ENCODE measurements around the gene TRIM9.
A peak's percentile ranks its signal among the peaks of the same experiment; 100 is the strongest.

TRIM9 gene

DNA sequence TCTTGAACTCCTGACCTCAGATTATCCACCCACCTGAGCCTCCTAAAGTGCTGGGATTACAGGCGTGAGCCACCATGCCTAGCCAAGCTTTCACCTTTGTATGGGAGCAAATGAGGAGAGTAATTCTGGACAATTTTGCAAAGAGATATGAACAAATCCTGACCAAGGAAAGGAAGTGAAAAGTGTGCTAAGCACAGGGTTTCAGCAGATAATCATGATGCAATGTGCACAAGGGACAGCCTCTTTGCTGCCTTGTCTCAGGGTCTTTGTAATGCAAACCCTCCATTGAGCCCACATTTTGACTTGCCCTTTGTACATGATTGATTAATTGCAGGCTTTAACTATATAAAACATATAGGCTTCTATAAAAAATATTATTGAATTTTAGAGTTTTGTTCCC lies 141.4 kb downstream of the TRIM9 start:
- no peak for TF ChIP-seq CTCF (IDR thresholded peaks at IDR 0.05; ENCODE audit: insufficient read depth, low read depth, low read length, missing control alignments)
- H3K4me3 ChIP-seq (ENCODE audit: low read depth, low read length): no peak overlapping the region
- DNase-seq (ENCODE audit: low read depth): no peak

DNA sequence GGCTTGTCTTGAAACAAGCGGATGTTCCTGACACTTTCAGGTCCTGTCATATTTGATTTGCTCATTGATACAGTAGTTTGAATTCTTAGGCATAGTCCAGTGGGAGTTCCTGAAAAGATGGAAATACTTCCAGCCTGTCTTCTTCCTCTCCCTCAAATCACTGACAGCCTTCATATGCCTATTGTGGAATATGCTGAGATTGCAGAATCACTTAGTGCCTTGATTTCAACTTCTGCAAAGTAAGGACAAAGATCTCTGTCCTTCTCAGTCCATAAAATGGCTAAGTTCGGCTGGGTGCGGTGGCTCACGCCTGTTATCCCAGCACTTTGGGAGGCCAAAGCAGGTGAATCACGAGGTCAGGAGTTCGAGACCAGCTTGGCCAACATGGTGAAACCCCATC lies 143.9 kb downstream of the TRIM9 start:
- no peak for TF ChIP-seq CTCF (IDR thresholded peaks at IDR 0.05; ENCODE audit: insufficient read depth, low read depth, low read length, missing control alignments)
- DNase-seq (ENCODE audit: low read depth): no peak

DNA sequence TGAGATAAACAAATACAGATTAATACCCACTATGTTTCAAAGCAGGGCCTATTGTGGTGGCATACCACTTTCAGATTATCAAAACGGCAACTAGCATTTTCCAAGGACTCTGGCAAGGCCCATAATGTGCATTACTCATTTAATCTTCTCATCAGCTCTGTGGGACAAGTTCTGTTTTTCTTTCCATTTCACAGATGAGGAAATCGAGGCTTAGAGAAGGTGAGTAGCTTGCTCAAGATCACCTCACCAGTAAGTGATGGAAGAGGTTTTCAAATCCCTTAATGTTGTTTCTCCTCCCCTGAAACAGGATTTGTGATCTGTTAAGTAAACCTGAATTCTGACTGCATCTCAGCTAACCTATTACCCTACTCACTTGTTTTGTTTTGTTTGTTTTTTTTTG lies 146.7 kb downstream of the TRIM9 start:
- no peak overlapping the region for H3K4me3 ChIP-seq (ENCODE audit: low read depth, low read length)
- no peak for TF ChIP-seq CTCF (IDR thresholded peaks at IDR 0.05; ENCODE audit: insufficient read depth, low read depth, low read length, missing control alignments)
- no peak for DNase-seq (ENCODE audit: low read depth)

More for the DNA sequence above, 143.9 kb downstream of the TRIM9 start:
- no peak overlapping the region for H3K4me3 ChIP-seq (ENCODE audit: low read depth, low read length)

GRCh38 chr14:50947446-50947845 lies 147.5 kb downstream of the TRIM9 start:
- H3K4me3 ChIP-seq (ENCODE audit: low read depth, low read length): no peak overlapping the region
- no peak for TF ChIP-seq CTCF (IDR thresholded peaks at IDR 0.05; ENCODE audit: insufficient read depth, low read depth, low read length, missing control alignments)
- DNase-seq (ENCODE audit: low read depth): no peak

- DNase-seq (ENCODE audit: low read depth): no peak
- no peak for TF ChIP-seq CTCF (IDR thresholded peaks at IDR 0.05; ENCODE audit: insufficient read depth, low read depth, low read length, missing control alignments)
- H3K4me3 ChIP-seq (ENCODE audit: low read depth, low read length): no peak overlapping the region
These were observed 148.5 kb downstream of the TRIM9 start for GRCh38 chr14:50946234-50946935.

GRCh38 chr14:50944647-50945413 lies 150.1 kb downstream of the TRIM9 start:
- H3K4me3 ChIP-seq (ENCODE audit: low read depth, low read length): peak overlapping the region; percentile 60
- no peak for TF ChIP-seq CTCF (IDR thresholded peaks at IDR 0.05; ENCODE audit: insufficient read depth, low read depth, low read length, missing control alignments)
- DNase-seq (ENCODE audit: low read depth): no peak
